HG03575 (cell line): ENCODE measurements around the gene ARSG.
A peak's percentile ranks its signal among the peaks of the same experiment; 100 is the strongest.
"Not testable (repeated sequence)": the region's sequence is repeated elsewhere in the genome, so short reads cannot be mapped to it uniquely, and the experiment has no call there.

Experiments
- ATAC-seq: cut with Tn5 transposase; IDR thresholded peaks from one replicate; pipeline ENCODE4 v1.9.1; 2021; ENCODE audit not compliant: unreplicated experiment, insufficient number of reproducible peaks, low FRiP score; ENCODE audit errors: extremely low read depth

The ARSG gene

GRCh38 chr17:68290955-68291835 lies at the start of gene ARSG, which contains the start of gene SLC16A6:
ARSG (plus strand) TSS chr17:68291495; CDS start chr17:68307494, 15,999 bp downstream.
SLC16A6 (minus strand) TSS chr17:68291127; CDS start chr17:68278320, 12,807 bp downstream.
- no peak for ATAC-seq

GRCh38 chr17:68246271-68247028 lies 44.8 kb upstream of the ARSG start:
- ATAC-seq = no peak

DNA sequence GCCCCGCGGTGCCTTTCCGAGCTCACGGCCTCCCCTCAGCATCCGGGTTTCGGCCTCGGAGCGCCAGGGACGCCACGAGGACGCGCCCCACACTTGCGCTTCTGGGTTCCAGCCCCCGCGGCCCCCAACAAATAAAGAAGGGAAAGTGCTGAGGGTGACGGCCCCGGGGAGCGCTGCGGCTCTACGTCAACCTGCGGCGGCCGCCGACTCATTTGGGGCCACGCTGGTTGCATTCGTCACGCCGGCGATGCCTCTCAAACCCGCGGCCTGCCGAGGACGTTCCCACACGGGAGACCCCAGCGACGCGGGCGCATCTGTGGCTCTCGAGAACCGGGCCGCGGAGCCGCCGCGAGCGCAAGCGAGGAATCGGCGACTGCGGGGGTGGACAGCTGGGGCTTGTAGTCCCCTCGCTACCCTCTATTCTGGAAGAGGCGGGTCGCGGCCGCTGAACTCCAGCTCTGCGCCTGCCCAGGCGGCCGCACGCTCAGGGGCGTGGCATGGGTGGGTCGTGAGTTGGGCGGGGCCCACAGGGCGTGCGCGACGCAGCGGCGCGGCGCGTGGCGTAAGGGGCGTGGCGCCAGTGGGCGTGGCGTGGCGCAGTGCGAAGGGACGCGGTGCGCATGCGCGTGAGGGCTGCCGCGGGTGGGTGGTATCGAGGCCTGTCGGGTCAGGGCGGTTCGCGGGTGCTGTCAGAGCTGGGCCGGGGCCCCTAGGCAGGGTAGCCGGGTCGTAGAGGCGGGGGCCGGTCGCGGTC lies 43.7 kb upstream of the ARSG start, which contains the start of gene AMZ2:
TSS of gene AMZ2 (plus strand) at position 599 of the 754 bp plus-strand sequence. CDS start 2,145 bp downstream, outside the sequence.
- ATAC-seq = peak; percentile 36

GRCh38 chr17:68248199-68248825 lies 43.0 kb upstream of the ARSG start:
- no peak for ATAC-seq

- no peak for ATAC-seq
These were observed 42.4 kb upstream of the ARSG start for GRCh38 chr17:68248891-68249290.

GRCh38 chr17:68249354-68249765 lies 41.9 kb upstream of the ARSG start:
- no peak for ATAC-seq

DNA sequence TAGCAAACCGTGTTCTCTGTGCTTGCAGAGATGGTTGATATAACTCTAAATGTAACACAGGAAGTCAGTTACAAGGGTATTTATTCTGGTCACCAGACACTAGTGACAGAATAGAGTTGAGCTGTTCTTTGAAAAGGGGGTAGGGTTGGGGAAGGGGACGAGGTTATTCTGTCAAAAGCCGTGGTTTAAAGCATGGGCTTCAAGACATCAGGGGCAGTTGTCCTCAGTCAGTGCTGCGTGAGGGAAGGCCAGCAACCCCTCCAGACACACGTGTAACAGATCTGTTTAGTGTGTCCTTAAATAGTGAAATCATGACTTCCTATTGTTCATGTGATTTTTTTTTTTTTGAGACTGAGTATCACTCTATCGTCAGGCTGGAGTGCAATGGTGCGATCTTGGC lies 37.9 kb upstream of the ARSG start:
- not testable (repeated sequence) for ATAC-seq

DNA sequence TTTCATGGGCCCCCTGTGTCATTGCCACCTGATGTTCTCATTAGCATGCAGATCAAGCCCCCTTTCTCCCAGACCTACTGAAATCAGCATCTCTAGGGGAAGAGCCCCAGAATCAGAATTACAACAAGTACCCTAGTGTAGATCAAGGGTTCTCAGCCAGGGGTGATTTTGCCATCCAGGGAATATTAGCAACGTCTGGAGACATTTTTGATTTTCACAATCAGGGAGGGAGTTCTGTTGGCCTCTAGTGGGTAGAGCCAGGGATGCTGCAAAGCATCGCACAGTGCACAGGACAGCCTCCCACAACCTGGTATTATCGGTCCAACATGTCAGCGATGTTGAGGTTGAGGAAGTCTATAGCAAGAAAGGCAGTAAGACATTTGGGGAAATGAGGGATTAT lies 36.1 kb upstream of the ARSG start:
- no peak for ATAC-seq

GRCh38 chr17:68255731-68256538 lies 35.4 kb upstream of the ARSG start:
- ATAC-seq = no peak

GRCh38 chr17:68256701-68257100 lies 34.6 kb upstream of the ARSG start:
- ATAC-seq = not testable (repeated sequence)

- ATAC-seq = no peak
These were observed 33.4 kb upstream of the ARSG start for GRCh38 chr17:68257934-68258333.

- peak; percentile 39 for ATAC-seq
These were observed 32.2 kb upstream of the ARSG start for GRCh38 chr17:68258890-68259647.

- ATAC-seq = not testable (repeated sequence)
These were observed 31.7 kb upstream of the ARSG start for GRCh38 chr17:68259648-68259951.

GRCh38 chr17:68260051-68260762 lies 31.1 kb upstream of the ARSG start:
- ATAC-seq = no peak

DNA sequence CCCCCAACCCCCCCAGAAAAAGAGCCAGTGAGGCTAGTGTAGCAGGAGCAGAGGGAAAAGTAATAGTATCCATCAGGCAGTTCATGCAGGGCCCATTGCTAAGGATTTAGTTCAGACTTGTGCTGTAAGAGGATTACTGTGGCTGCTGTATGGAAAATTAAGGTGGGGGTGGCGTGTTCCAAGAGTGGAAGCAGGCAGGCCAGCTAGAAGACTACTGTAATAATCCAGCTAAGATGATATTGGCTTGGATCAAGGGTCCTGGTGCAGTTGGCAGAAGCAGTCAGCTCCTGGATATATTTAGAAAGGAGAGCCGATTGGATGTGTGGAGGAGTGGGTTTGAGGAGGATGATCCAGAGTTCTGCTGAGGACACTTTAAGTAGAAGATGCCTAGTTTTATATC lies 28.8 kb upstream of the ARSG start:
- not testable (repeated sequence) for ATAC-seq

GRCh38 chr17:68263101-68263681 lies 28.1 kb upstream of the ARSG start:
- ATAC-seq = not testable (repeated sequence)
